Activated CD4-positive, alpha-beta T cell treated with anti-CD3 and anti-CD28 coated beads, Interleukin-2, amount 50 U/mL, for 24 hours (primary cell): Measurements from ENCODE around the gene SLC4A5.
"Not testable (repeated sequence)": the region's sequence is repeated elsewhere in the genome, so short reads cannot be mapped to it uniquely, and the experiment has no call there.

Experiments used
- DNase-seq, 2 donors: peaks; one replicate each; pipeline ENCODE4 v3.0.0-alpha.2; 2020; ENCODE audit warnings: low read depth in 1 of 2, low spot score in 1 of 2

Gene SLC4A5

DNA sequence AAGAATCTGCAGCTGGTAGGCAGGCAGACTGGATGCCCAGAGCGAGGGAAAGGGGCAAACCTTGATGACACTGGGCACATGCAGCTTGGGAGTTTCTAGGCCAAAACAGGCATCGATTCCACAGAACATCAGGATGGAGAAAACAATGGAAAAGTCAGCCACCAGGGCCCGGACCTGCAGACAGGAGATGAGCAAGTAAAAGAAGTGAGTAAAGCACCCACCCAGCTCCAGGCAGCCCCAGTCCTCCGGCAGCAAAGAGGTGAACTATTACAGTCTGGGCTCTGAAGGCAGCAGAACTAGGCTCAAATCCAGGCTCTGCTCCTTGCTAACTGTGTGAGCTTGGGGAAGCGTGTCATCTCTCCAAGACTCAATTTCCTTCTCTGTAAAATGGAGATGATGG, 108.2 kb downstream of the SLC4A5 start:
- no peak for DNase-seq

DNA sequence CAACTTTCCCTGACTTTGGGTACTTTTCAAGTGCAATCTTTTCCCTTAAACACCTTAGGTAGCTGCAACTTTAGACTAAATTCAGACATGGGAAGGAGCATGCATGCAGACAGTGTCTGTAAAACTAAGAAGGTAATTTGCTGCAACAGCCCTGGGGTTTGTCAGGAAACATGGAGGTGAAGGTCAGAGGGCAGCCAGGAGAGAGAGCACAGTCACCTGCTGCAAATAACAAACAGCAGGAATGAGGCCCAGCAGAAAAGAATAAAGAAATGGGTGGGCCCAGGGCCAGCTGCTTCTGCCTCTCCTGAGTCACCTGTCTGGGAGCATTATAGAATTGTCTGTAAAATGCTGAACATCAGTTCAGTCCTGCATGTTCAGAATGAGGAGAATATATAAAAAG, 109.6 kb downstream of the SLC4A5 start:
- DNase-seq = no peak

DNA sequence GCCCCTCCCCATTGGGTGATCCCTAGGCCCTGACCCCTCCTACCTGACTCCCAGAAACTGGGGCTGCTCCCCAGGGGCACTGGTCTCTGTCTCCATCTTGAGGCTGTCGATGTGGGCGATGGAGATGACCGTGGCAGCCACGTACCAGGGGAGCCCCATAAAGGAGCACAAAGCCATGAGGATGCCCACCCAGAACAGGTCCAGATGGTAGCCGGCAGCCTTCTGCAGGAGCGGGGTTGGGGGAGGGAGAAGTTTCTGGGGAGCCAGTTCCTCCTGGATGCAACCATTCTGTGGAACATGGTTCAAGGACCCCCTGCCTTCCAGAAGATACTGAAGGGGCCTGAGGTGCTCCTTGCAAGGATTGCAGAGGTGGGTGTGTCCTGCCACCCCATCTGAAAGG, 110.8 kb downstream of the SLC4A5 start:
- DNase-seq = no peak

DNA sequence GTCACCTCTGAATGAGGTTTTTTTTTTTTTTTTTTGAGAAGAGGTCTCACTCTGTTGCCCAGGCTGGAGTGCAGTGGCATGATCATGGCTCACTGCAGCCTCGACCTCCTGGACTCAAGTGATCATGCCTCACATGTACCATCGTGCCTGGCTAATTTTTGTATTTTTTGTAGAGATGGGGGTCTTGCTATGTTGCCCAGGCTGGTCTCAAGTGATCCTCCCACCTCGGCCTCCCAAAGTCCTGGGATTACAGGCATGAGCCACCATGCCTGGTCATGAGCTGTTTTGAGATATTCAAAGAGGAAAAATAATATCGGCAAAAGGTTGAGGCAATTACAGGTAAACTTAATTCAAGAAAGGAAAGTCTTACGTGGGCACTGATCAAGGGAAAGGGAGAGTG, 113.4 kb downstream of the SLC4A5 start:
- DNase-seq = not testable (repeated sequence)

DNA sequence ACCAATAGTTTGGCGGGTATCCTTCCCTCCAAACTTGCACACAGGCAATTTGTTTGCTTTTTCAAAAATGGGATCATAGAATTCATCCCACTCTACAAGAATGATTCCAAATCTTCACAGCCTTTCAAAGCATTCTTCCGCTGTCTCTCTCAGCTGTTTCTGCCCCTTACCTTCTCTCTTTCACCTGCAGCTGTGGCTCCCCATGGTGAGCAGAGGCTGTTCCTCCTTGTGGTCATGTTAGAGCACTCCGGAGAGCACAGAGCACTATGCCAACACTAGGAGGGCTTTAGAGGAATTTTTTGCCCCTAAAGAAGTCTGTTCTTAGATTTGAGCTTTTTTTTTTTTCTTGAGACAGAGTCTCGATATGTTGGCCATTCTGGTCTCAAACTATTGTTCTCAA, 114.4 kb downstream of the SLC4A5 start:
- no peak for DNase-seq

DNA sequence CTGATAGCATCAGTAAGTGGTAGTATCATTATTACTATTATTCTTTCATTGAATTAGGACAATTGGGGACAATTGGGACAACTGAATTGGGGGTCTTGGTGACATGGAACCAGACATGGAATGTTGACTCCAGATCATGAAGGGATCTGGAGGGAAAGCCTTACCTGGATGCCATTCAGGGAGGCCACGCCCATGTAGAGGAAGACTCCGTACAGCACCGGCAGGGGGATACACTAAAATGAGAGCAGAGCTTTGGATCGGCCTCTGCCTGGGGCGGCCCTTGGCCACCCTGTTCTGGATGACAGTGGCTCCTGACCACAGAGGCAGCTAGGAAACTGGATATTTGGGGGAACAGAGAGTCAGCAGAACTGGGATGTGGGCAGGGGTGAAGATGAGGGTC, 115.6 kb downstream of the SLC4A5 start:
- no peak for DNase-seq

DNA sequence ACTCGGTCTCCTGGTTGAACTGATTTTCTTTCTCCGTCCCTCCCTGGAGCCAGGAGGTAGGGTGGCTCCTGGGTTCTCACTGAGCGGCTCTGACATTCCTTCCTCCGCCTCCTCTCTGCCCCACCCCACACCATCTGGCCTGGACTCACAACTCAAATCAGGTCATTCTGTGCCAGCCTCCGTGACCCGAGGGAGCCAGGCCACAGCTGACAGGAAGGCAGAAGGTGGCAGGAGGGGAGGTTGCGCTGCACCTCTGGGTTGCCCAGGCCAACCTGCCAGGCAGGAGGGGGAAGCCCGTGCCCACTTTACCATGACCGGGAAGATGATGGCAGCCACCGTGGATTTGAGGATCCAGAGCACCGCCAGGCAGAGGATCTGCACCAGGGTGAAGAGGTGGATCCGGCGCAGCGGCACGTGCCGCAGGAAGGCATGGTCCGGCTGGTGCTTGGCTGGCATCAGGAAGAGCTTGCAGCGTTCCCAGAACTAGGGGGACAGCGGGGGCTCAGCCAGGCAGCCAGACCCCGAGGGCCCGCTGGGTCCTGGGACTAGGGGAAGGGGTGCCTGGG, 116.5 kb downstream of the SLC4A5 start:
- no peak for DNase-seq

DNA sequence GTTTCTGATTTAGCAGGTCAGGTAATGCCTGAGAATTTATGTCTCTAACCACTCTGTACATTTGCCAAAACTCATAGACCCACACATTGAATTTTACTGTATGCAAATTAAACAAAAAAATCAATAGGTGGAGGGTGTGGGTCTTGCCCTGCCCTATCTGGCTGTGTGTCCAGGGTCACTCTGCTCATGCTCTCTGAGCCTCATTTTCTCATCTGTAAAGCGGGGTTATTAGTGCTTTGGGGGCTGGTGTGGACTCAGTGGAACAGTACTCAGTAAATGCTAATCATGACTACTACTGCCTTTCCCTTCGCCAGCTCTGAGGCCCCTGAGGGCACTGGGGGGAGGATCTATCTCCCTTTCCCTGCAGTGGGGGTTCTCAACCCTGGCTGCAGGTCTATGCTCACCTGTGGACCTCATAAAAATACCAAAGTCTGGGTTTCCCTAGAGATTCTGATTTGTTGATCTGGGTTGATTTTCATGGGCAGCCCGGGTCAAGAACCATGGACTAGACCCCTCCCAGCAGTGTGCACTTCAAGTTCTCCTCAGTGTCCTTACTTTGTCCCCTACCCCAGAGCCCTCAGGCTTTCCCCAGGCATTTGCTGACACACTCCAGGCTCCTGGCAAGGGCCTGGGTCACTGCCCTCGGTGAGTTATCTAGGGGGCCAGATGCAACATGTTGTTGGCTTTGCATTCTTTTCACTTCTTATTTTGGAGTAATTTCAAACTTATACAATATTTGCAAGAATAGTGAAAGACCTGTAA, 117.3 kb downstream of the SLC4A5 start:
- DNase-seq = no peak

DNA sequence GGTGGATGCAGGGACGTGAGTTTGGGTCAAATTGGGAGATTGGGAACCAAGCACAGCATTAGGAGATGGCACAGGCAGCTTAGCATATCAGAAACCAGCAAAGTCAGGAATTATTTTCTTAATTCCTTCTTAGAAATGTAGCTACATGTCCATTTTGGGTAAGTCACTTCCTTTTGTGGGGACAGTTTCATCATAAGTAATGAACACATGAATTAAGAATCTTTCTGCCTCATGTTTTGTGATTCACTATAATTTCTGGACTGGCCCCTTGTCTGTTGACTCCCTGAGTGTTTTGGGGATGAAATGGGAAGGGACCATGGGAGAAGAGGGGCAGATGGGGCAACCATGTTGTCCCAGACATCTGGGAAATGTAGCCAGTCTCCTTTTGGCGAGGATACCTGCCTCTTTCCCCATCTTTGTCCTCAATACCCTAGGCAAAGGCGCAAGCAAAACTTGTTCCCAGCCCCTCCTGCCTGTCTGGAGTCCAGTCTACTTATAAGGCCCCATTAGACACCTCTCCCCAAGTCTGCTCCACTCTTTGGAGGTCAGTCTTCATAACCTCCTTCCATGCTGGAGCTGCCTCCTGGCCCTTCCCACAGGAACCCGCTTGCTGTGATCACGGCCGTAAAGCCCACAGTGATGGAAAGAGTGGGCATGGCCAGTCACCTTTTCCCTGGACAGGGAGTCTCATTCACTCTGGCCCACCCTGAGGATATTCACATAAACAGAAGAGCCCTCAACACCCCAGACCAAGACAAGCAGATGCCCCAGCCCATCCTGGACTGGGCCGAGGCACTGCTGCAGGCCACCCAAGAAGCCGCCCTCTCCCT, 119.1 kb downstream of the SLC4A5 start:
- no peak for DNase-seq

DNA sequence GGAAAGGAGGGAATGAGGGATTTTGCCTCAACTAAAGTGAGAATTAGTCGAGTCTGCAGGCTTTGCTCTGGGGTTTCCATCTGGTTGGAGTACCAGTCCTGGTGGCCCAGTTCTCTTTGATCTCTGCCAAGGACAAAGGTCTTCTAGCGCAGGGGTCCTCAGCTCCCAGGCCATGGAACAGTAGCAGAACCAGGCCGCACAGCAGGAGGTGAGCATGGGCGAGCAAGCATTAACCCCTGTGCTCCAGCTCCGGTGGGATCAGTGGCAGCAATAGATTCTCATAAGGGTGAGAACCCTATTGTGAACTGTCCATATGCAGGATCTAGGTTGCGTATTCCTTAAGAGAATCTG, 120.9 kb downstream of the SLC4A5 start:
- DNase-seq = no peak

DNA sequence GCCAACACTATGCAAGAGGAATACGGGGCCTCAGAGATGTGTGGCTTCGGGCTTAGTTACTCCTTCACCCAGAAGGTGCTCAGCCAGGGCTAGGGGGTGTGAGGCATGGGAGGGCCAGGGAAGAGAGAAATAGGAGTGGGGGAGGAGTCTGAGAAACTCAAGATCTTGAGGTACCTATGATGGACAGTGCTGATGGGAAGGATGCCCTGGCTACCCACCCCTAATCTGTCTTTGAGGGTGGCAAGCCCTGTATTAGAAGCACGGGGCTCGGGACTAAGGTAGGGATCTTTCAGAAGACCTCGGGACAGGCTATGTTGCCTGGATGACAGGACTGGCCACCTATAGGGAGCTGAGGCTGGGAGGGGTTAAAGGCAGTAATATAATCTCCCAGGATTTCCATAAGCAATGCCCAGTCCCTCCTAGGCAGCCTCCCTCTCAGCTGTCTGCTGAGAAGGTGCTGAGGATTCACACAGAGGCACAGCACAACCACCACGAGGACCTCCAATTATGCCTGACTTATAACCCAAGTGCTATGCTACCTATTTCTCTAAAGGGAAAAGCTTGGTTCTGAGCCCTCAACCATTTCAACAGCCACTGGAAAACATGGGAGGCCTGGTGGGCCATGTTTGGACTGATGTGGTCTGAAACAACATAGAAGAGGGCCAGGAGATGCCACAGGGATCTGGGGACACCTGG, 121.5 kb downstream of the SLC4A5 start:
- no peak for DNase-seq

DNA sequence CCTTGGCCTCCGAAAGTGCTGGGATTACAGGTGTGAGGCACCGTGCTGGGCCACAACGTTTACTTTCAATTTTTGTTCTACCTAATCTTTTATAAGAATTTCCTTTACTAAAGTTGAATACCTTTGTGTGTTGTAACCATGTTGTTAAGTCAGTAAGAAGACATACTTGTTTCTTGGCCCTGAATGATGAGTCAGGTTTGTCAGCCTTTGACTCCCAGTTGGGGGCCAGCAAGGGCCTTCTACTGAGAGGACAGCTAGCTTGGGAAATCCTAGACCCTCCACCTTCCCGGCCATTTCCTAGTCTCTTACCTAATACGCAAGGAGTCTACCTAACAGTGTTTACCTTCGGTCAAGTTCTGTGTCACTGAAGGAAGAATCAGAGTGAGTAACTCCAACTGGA, 122.1 kb downstream of the SLC4A5 start:
- no peak for DNase-seq

DNA sequence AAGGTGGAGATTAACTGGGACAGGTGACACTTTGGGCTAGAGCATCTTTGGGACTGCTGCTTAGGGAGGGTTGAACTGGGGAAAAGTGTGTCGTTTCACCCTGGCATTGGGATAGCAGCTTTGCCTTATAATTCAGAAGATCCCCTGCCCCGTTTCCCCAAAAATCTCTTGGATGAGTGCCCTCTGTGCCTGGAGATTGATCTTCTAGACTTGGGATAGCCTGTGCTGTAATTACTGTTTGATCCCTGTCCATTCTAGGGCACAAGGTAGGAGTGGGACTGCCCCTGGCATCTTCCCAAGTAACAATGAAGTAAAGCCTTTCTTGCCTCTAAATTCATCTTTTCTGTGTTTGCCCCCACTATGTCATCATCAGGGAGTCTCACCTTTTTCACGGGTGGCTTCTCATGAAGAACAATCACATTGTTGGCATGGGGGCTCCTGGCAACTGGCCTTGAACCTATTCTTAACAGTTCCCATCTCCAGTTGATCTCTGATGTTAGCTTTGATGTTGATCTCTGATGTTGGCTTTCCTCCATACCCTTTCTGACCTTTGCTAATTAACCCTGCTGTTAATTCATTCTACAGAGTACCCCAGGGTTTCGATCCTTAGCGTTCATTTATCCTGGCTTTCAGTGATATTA, 123.2 kb downstream of the SLC4A5 start:
- no peak for DNase-seq

DNA sequence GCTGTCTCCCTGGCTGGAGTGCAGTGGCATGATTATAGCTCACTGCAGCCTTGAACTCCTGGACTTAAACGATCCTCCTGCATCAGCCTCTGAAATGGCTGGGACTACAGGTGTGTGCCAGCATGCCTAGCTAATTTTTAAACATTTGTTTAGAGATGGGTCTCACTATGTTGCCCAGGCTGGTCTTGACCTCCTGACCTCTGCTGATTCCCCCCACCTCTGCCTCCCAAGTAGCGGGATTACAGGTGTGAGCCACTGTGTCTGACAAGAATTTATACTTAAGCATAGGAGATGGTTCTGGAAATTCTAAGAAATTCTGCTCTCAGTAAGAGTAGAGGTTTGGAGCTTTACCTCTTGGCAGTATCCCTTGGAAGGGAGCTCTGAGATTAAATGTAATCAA, 126.6 kb downstream of the SLC4A5 start:
- DNase-seq = no peak

DNA sequence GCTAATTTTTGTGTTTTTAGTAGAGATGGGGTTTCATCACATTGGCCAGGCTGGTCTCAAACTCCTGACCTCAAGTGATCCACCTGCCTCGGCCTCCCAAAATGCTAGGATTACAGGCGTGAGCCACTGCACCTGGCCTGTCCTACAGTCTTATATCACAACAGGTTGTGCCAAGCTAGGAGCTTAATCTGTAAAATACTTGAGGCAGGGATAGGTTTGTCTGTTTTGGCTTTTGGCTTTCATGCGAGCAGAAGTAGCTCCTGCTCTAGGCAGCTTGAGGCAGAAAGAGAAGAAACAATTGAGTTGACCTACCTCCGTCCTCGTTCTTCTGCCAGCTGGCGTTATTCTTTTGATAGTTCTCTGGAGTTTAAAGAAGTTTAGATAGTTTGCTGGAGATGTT, 127.4 kb downstream of the SLC4A5 start:
- DNase-seq = not testable (repeated sequence)

DNA sequence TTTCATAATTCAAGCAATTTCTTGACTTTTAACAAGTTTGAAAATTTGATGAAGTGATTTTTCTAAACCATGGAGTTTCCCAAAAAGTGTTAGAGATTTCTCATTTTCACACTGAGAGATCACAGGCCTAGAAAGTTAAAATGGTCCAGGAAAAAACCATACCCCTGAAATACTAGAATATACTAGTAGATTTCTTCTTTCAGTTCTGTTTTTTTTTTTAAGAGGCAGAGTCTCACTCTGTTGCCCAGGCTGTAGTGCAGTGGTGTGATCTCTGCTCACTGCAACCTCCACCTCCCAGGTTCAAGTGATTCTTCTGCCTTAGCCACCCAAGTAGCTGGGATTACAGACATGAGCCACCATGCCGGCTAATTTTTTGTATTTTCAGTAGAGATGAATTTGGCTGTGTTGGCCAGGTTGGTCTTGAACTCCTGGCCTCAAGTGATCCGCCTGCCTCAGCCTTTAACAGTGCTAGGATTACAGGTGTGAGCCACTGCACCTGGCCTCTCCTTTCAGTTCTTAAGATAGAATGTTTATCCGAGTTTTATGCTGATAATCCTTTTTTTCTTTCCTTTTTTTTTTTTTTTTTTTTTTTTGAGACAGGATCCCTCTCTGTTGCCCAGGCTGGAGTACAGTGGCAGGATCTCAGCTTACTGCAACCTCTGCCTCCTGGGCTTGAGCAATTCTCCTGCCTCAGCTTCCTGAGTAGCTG, 130.4 kb downstream of the SLC4A5 start:
- no peak for DNase-seq

DNA sequence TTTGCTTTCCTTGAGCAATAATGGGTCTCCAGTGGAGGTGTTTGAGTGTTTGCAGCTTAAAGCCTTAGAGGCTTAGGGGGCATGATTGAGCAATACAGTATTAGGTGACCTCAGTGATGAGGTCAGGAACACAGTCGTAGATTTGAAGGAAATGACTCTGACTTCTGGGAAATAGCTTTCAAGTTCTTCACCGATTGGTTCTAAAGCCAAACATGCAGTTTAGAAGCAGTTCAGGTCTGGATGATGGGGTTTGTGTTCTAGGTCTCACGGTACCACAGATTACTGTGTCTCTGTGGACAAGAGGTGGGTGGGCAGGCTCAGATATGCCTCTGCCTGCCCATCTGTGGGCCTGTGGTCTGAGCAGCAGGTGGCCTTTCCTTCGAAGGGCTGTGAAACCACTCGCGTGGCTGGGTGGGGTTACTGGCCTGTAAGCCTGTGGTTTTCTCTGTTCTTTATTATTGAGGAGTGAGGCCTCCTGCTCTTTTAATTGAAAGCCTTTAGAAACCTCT, 137.0 kb downstream of the SLC4A5 start:
- DNase-seq = peak in 1 of 2 donors; percentile 22

DNA sequence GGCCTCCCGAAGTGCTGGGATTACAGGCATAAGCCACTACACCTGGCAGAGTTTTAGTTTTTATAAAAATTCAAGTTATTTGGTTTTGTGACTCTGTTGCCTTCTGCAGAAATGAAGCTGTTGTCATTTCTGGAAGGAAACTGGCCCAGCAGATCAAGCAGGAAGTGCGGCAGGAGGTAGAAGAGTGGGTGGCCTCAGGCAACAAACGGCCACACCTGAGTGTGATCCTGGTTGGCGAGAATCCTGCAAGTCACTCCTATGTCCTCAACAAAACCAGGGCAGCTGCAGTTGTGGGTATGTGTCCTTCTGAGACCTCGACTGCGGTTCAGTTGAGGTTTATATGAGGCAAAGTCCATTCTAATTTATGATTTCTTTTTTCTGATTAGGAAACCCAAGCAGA, 137.6 kb downstream of the SLC4A5 start:
- DNase-seq = no peak

DNA sequence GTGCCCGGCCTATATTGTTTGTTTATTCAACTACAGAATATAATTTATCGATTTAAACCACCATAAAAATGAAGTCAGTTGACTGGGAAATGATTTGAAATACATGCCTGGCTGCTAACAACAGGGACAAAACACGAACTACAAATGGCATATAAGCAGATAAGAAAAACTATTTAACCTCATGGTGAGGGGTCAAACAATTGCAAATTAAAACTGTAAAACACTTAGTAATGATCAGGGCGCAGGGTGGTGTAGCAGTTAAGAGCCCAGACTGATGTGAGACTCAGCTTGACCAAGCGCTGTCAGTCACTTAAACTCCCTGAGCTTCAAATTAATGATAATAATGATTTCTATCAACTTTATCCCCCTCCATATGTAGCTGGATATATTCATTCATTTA, 138.1 kb downstream of the SLC4A5 start:
- DNase-seq = no peak

DNA sequence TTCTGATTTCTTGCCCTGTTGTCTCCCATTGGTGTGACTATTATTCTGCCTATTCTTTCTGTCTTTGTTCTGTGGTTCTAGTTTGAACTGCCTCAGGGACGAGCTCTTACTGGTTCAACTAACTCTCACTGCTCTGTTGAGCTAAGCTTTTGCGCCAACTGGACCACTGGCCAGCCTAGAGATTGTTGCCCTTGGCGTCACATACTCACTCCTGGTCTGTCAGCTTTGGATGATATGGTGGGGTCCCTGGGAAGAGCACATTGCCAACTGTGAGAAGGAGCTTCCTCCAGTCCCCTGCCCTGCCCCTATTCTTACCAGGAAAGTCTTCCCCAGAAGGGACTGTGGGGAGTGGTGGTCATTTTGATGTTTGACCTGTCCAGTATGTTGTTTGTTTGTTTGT, 138.8 kb downstream of the SLC4A5 start:
- DNase-seq = no peak
